ENCODE results near the gene TTPAL. TPM values are rescaled to one million over a fixed set of nuclear protein-coding genes. Genes with fewer than 3 reads are reported as not detected.

TTPAL gene
- total and polyA plus RNA-seq, 4 donors, result 11.6 to 39.7 (median 17.6) TPM

DNA sequence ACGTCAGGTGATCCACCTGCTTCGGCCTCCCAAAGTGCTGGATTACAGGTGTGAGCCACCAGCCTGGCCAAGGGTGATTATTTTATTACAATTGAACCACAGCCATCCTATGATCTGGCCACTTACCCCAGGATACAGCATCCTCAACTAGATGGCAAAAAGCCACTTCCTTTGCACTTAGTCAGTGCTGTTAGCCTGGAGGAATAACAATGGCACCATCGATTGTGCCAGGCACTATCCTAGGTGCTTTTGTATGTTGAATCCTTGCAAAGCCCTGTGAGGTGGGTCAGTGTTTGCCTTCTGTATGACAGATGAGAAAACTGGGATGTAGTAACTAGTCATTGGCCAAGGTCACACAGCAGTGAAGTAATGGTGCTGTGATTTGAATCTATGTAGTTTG lies 11.2 kb upstream of the TTPAL start:
- Histone ChIP-seq H3K9ac (ENCODE audit: low read depth in 1 of 2, low read length in 2 of 2) (peak overlapping the region in 1 of 2 donors; percentile 88), H3K36me3 (ENCODE audit: control insufficient read depth in 4 of 4, insufficient read depth in 3 of 4, low read depth in 1 of 4, low read length in 3 of 4) (no peaks in the 10 kb centered on the region), H3K27me3 (ENCODE audit: control insufficient read depth in 4 of 4, insufficient read depth in 4 of 4, low read length in 3 of 4) (no peaks in the 10 kb centered on the region), H3K4me3 (ENCODE audit: low read depth in 1 of 3, low read length in 3 of 3) (no peak overlapping the region), H3K27ac (ENCODE audit: low read depth in 1 of 2, low read length in 2 of 2) (peak overlapping the region; percentile 92 to 94), H3K9me3 (ENCODE audit: control insufficient read depth in 4 of 4, low read length in 3 of 4) (no peaks in the 10 kb centered on the region), H3K4me1 (ENCODE audit: control insufficient read depth in 4 of 4, insufficient read depth in 4 of 4, low read length in 3 of 4) (peaks cover 22 to 77% (median 61%) of the 10 kb centered on the region in 4 donors)
- 79% methylated on average over 3 of the region's 3 CpGs for WGBS
- TF ChIP-seq NR2F2 (IDR thresholded peaks at IDR 0.05) (no peak), JUND (IDR thresholded peaks at IDR 0.05) (no peak), HNF4A (conservative IDR thresholded peaks at IDR 0.05) (no peak), CTCF (IDR thresholded peaks at IDR 0.05; ENCODE audit: low read depth, low read length, missing input control) (no peak), HNF4G (IDR thresholded peaks at IDR 0.05) (no peak), FOXA2 (IDR thresholded peaks at IDR 0.05) (no peak), YY1 (IDR thresholded peaks at IDR 0.05) (no peak)
- TF ChIP-seq, protein P1, sequence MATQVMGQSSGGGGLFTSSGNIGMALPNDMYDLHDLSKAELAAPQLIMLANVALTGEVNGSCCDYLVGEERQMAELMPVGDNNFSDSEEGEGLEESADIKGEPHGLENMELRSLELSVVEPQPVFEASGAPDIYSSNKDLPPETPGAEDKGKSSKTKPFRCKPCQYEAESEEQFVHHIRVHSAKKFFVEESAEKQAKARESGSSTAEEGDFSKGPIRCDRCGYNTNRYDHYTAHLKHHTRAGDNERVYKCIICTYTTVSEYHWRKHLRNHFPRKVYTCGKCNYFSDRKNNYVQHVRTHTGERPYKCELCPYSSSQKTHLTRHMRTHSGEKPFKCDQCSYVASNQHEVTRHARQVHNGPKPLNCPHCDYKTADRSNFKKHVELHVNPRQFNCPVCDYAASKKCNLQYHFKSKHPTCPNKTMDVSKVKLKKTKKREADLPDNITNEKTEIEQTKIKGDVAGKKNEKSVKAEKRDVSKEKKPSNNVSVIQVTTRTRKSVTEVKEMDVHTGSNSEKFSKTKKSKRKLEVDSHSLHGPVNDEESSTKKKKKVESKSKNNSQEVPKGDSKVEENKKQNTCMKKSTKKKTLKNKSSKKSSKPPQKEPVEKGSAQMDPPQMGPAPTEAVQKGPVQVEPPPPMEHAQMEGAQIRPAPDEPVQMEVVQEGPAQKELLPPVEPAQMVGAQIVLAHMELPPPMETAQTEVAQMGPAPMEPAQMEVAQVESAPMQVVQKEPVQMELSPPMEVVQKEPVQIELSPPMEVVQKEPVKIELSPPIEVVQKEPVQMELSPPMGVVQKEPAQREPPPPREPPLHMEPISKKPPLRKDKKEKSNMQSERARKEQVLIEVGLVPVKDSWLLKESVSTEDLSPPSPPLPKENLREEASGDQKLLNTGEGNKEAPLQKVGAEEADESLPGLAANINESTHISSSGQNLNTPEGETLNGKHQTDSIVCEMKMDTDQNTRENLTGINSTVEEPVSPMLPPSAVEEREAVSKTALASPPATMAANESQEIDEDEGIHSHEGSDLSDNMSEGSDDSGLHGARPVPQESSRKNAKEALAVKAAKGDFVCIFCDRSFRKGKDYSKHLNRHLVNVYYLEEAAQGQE (IDR thresholded peaks at IDR 0.05), result no peak
- no peak for DNase-seq (ENCODE audit: low spot score)

- Histone ChIP-seq H3K27me3 (ENCODE audit: control insufficient read depth in 4 of 4, insufficient read depth in 4 of 4, low read length in 3 of 4) (no peaks in the 10 kb centered on the region), H3K4me3 (ENCODE audit: low read depth in 1 of 3, low read length in 3 of 3) (no peak overlapping the region), H3K27ac (ENCODE audit: low read depth in 1 of 2, low read length in 2 of 2) (peak overlapping the region; percentile 92 to 94), H3K9ac (ENCODE audit: low read depth in 1 of 2, low read length in 2 of 2) (peak overlapping the region; percentile 31 to 88), H3K4me1 (ENCODE audit: control insufficient read depth in 4 of 4, insufficient read depth in 4 of 4, low read length in 3 of 4) (peaks cover 25 to 80% (median 64%) of the 10 kb centered on the region in 4 donors), H3K36me3 (ENCODE audit: control insufficient read depth in 4 of 4, insufficient read depth in 3 of 4, low read depth in 1 of 4, low read length in 3 of 4) (no peaks in the 10 kb centered on the region), H3K9me3 (ENCODE audit: control insufficient read depth in 4 of 4, low read length in 3 of 4) (no peaks in the 10 kb centered on the region)
- TF ChIP-seq HNF4A (conservative IDR thresholded peaks at IDR 0.05) (peak; percentile 38 to 48), MAX (IDR thresholded peaks at IDR 0.05) (peak; percentile 7), NR2F2 (IDR thresholded peaks at IDR 0.05) (no peak), RXRA (IDR thresholded peaks at IDR 0.05) (peak; percentile 74 to 78), YY1 (IDR thresholded peaks at IDR 0.05) (peak; percentile 79), RAD21 (IDR thresholded peaks at IDR 0.05) (peak; percentile 20 to 32), FOXA2 (IDR thresholded peaks at IDR 0.05) (peak; percentile 21), GABPA (IDR thresholded peaks at IDR 0.05 in 1 of 2, conservative IDR thresholded peaks at IDR 0.05 in 1 of 2) (no peak), SP1 (IDR thresholded peaks at IDR 0.05) (peak; percentile 66)
- peak; percentile 67 for DNase-seq (ENCODE audit: low spot score)
- WGBS, result 21% methylated on average over 3 of the region's 3 CpGs
These were observed 10.6 kb upstream of the TTPAL start for GRCh38 chr20:44465001-44465560.
